Esophagus muscularis mucosa (tissue), 3 donors: ENCODE measurements around the gene RASGRF2.

ENCODE experiments used
- POLR2A ChIP-seq: fragments of 450-650 bp; IDR thresholded peaks from one replicate; pipeline ENCODE4 v1.6.1; 2017; ENCODE audit warnings: antibody characterized with exemption, moderate library complexity, mild to moderate bottlenecking, low read depth
- TF ChIP-seq, protein P1 (sequence below), 3 experiments: fragments of 200-600 bp in 2 of 3; fragments of 450-650 bp in 1 of 3; sonication (generic) in 2 of 3; IDR thresholded peaks; one replicate each; pipeline ENCODE4 v1.5.1; 2017 to 2019; ENCODE audit warnings: antibody characterized with exemption in 3 of 3, mild to moderate bottlenecking in 2 of 3, moderate library complexity in 1 of 3

DNA sequence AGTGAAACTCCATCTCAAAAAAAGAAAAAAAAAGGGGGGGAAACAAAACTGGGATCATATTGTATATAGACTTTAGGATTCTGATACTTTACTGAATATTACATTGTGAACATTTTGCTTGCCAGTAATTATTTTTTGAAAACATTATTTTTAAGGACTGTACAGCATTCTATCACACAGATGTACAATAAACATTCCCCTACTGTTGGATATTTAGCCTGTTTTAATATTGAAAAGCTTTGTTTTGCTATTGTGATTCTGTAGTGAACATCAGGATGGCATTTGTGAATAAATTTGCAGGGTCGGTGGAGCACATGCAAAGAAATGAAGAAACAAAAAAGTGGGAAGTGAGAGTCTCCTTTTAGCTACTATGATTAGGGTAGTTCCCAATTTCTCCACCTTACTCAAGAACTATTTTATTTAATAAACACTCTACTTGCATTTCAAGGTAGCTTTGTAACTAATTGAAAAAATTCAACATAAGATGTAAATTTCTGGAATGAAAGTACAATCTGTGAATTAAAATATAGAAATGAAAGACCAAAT, 18.7 kb downstream of the RASGRF2 start:
- TF ChIP-seq, protein P1, sequence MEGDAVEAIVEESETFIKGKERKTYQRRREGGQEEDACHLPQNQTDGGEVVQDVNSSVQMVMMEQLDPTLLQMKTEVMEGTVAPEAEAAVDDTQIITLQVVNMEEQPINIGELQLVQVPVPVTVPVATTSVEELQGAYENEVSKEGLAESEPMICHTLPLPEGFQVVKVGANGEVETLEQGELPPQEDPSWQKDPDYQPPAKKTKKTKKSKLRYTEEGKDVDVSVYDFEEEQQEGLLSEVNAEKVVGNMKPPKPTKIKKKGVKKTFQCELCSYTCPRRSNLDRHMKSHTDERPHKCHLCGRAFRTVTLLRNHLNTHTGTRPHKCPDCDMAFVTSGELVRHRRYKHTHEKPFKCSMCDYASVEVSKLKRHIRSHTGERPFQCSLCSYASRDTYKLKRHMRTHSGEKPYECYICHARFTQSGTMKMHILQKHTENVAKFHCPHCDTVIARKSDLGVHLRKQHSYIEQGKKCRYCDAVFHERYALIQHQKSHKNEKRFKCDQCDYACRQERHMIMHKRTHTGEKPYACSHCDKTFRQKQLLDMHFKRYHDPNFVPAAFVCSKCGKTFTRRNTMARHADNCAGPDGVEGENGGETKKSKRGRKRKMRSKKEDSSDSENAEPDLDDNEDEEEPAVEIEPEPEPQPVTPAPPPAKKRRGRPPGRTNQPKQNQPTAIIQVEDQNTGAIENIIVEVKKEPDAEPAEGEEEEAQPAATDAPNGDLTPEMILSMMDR (IDR thresholded peaks at IDR 0.05): no peak
- TF ChIP-seq POLR2A: no peak
